KG1 (cell line): ENCODE measurements around the gene NUDT1.

Source experiments
- DNase-seq: peaks from one replicate; lab custom pipeline; 2025; lab: John Stamatoyannopoulos, UW

NUDT1 gene

GRCh38 chr7:2299870-2300512 is 58.0 kb downstream of the NUDT1 start:
- DNase-seq, result no peak
